GM21786 (cell line): ENCODE data around the gene ZNF157.

ENCODE experiments used
- ATAC-seq: cut with Tn5 transposase; IDR thresholded peaks from one replicate; pipeline ENCODE4 v1.9.1; 2021; ENCODE audit not compliant: unreplicated experiment

Gene ZNF157

GRCh38 chrX:47446431-47446830 is 76.1 kb downstream of the ZNF157 start:
- no peak for ATAC-seq

- ATAC-seq: no peak
Measured at GRCh38 chrX:47446971-47447370, 76.6 kb downstream of the ZNF157 start.

- ATAC-seq: no peak
Measured at GRCh38 chrX:47447607-47448006, 77.2 kb downstream of the ZNF157 start.

GRCh38 chrX:47448165-47448806 is 77.9 kb downstream of the ZNF157 start:
- no peak for ATAC-seq

GRCh38 chrX:47452112-47452511 is 81.7 kb downstream of the ZNF157 start:
- ATAC-seq: no peak

GRCh38 chrX:47456080-47456479 is 85.7 kb downstream of the ZNF157 start:
- no peak for ATAC-seq

- ATAC-seq: no peak
Measured at GRCh38 chrX:47458528-47458927, 88.2 kb downstream of the ZNF157 start.

GRCh38 chrX:47460561-47460960 is 90.2 kb downstream of the ZNF157 start:
- no peak for ATAC-seq
